GM21576 (cell line): ENCODE data around the gene C1orf116.
A peak's percentile ranks its signal among the peaks of the same experiment; 100 is the strongest.
"Not testable (repeated sequence)": the region's sequence is repeated elsewhere in the genome, so short reads cannot be mapped to it uniquely, and the experiment has no call there.

Experiments
- ATAC-seq: cut with Tn5 transposase; IDR thresholded peaks from one replicate; pipeline ENCODE4 v1.9.1; 2021; ENCODE audit warnings: mild to moderate bottlenecking, moderate library complexity; ENCODE audit not compliant: unreplicated experiment

C1orf116 gene

DNA sequence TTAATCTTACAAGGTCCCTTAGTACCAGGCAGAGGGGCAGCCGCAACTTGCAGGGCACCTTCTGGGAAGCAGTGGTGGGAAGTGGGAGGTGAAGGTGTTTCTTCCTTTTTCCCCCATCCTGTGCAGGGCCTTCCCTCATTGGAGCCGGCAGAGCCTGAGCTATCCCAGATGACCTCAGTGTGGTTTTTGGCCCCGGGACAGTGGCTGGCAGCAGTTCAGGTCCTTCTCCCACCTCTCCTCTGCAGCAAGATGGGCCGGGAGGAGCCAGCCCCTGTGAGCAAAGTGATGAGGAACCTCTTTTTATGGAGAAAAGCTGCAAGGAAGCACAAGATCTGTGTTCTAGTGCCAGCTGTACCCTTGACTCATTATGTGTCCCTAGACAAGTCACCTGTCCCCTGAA is 27.3 kb upstream of the C1orf116 start:
- no peak for ATAC-seq

DNA sequence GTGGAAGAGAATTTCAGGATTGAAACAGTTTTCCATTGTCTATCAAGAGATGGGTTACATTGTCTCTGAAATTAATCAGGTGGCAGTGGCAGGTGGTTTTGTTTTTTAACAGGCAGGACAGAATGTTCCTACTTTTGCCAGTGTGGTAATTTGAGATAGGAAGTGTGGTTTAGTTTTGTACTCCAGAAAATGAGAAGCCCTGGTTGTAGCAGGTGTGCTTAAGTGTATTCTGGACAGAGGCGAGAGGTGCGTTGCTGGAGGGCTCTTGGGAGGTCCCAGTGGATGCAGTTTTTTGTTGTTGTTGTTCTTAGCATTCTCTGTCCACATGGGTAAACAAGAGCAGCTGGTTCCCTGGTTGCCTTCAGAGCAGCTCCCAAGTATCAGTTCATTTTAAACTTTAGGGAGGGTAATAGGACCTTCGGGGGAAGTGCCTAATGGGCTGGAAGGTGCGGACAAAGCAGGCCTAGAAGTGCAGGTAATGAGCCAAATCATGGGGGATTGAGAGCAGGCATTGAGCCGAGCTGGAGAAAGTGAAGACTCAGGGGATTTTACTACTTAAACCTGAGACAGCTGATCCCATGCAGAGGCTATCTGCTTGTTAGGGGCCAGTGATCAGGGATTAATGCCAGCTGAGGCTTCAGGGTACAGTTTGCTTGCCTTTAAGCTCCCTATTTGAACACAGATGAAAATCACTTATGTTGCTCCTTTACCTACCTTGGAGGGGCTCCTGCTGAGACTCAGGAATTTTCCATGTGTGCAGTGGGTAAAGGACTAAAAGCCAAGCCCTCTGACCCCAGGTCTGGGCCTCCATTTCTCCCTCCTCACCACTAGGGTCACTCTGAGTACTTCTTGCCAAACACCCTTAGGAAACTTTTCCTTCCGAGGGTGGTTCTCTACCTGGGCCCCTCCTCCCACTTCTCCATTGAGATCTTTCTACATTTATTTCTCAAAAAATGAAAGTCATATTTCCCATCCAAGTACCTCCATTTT is 26.6 kb upstream of the C1orf116 start:
- ATAC-seq: no peak

DNA sequence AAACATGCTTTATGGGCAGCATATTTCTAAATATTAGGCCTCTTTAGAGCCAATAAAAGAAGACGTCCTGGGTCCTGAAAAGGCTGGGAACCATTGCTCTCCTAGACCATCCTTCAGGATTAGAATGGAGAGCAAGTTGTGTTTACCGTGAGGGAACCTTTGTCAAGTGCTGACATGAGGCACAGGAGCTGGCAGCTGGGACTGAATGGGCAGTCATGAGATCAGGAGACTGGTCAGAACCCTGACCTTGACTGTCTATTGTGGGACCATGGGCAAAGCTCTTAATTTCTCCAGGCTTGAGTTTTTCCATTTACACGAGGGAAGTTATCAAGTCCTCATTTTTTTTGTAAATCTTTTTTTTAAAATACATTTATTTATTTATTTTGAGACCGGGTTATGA is 25.7 kb upstream of the C1orf116 start:
- no peak for ATAC-seq

DNA sequence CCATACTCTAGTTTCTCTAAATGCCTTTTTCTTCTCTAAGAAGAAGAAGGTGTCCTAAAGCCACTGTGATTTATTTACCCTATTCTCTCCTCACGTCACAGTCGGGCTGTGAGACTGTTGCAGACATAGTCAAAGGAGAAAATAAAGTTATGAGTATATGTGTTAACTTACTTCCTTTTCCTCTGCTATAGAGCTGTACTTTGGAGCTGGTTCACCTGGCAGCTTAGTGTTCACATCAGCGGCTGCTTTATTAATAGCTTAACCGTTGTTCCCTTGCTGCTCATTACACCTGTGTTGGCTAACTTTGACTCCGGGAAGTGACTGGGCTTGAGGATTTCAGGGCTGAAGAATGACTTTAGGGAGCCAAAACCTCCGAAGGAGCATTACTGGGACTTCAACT is 24.1 kb upstream of the C1orf116 start:
- ATAC-seq: no peak

DNA sequence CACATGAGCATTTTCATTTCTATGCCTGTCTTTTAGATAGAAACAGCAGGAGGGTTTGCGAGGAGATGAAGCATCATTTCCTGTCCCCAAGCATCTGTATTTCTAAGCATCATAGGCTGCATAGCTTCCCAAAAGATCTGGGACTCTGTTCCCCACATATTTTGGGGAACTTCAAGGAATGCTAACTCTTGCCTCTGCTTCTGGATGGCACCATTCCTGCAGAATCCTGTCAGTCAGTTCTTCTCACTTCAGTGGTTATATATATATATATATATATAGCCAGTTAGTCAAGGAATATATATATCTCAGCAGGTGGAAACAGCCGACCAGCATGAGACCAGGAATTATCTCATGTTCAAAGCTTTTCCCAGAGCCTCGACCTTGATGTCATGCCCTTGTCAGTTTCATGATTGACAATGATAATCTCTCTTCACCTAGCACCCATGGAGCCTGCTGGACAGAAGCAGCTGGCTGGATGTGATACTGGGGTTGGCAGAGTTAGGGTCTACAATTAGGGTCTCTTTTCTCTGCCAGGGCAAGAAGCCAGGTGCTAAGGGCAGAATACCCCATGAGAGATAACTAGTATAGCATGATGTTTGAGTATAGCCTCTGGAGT is 22.9 kb upstream of the C1orf116 start:
- no peak for ATAC-seq

DNA sequence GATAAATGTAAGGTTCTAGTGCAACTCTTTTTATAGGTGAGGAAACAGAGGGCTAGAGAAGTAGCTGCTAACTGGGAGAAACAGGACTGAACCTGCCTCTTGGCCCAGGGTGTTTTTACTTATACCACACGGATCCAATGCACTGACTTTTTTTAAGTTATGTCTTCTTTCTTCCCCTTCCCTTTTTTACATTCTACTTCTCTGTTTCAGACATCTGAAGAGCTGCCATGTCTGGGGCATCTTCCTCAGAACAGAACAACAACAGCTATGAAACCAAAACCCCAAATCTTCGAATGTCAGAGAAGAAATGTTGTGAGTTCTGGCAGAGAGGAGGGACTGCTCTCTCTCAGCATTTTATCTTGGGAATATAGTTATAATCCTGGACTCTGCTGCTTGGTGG is 21.9 kb upstream of the C1orf116 start:
- ATAC-seq: no peak

DNA sequence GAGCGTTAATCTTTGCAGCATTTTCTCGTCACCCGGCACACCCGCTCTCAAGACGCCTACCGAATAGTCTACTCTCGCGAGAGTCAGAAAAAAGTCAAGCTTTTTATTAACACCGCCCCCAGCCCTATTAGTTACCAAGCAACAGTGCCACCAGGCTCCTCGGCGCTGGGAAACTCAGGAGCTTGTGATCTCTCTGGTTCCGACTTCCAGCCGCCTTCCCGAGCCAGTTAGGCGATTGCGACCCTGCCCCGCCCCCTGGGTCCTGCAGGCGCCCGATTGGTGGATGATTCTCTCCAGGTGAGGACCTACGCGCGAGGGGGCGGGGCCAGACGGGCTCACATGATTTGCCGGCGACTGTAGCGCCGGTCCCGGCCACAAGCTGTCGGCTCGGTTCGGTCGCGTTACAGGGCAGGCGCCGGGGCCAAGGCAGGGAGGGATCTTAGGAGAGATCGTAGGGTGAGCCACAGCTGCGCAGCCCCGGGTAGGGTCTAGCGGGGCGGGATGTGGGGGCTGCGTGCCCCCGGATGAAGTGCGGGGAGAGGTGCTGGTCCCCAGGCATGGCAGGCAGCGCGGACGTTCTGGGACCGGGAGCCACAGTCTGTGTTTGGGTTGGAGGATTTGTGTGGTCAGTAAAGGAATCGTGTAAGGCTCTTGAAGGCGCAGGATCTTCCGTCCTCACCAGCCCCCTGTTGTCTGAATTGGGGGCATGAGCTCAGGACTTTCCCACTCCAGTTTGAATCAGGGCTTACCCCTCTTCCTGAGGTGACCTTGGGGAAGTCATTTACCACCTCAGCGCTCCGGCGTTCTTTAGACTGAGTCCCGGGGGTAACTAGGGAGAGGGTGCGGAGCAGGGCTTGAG is 20.6 kb upstream of the C1orf116 start, which contains the start of gene PFKFB2:
Gene PFKFB2 (plus strand): TSS at position 365 of the 859 bp plus-strand sequence. CDS start 1,443 bp downstream, outside the sequence.
- ATAC-seq: peak; percentile 72

DNA sequence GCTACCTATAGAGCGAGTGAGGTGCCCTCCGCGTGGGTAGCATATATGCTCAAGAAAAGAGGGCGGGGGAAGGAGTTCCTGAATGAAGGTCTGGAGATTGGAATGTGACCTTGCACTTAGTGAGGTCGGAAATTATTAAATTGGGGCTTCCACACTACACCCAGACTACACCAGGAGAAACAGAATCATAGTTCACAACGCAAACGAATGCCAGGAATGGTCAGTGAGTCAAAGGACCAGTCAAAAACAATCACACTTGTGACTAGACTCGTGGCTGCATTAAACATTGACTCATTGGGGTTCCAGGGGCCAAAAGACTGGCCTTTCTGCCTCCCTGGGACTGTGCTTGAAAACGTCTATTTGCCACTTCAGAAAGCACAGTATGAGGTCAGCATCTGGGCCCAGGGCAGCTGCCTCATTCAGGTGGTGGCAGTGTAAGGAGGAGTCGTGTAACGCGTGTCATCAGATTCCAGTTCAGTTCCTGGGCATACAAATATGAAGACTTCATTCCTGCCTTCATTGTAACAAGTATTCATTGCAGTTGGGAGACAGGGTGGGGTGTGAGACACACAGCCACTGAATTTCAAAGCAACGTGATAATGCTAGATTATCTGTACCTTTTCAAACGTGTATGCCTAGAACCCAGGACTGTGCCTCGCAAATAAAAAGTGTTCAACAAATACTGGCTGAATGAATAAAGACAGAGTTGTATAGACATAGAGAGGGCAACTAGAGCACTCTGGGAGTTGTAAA is 18.8 kb upstream of the C1orf116 start, which contains the start of gene YOD1:
Gene YOD1 (minus strand): TSS at position 18 of the 753 bp plus-strand sequence. CDS start 178 bp downstream, outside the sequence.
- no peak for ATAC-seq

DNA sequence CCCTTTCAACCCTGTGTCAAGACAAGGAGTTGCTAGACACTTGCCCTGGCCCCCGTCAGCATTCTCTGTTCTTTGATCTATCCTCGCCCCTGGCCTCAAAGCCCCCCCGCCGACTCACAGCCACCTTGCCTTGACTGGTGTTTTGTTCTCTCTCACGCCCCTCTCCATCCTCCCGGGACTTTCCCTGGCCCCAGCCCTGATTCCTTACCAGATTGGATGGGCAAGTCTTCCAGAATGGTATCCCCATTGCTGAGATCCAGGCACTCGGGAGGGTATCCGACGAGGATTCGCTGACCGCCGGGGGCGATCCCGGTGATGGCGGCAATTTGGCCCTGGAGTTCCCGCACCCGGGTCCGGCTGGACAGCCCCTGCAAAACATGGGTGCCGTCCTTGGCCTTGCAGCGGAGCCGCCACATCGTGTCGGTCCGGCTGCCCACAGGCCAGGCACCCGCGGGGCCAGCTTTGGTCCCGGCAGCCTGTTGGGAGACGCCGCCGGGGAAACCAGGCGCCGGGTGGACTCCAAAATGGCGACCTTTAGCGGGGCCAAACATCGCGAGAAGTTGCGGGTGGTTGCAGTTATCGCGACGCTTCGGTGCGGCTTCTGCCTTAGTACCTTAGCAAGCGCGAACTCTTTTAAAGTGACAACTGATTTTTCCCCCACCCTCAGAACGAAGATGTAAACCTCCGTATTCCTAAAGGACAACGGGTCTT is 18.1 kb upstream of the C1orf116 start:
- ATAC-seq: peak; percentile 51

DNA sequence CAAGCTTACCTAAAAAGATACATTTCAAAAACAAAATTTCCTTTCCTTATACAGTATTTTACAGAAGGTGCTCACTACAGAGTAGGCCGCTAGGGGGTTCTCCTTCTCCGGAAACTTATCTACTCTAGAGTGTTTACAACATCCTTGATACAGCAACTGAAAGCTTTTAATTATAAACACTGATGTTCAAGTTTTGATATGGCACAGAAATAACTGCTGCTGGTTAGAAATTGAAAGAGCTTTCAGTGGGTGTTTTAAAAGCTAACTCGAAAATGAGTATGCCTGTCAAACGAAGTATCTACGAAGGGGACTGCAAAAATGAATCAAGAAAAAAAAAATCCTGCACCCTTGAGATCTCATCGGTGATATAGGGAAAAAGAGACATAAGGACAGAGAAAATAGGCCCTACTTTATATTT is 17.4 kb upstream of the C1orf116 start:
- peak; percentile 42 for ATAC-seq

DNA sequence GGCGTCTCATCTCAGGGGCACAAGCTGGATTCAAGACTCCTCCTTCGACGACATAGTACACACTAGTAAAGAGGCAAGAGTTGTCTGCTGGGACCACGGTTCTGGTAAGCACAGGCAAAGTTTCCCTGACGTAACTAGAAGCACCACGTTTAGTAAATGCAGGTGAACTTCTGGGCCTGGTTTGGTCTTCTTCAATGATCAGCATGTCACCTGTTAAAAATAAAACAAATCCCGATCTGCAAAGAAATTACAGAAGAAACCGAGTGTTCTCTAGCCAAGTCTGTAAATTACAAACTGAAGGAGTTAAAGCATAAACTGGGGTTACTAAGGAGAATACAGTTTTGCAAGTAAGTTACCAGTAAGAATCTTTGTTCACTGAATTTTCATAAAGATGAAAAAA is 17.0 kb upstream of the C1orf116 start:
- no peak for ATAC-seq

DNA sequence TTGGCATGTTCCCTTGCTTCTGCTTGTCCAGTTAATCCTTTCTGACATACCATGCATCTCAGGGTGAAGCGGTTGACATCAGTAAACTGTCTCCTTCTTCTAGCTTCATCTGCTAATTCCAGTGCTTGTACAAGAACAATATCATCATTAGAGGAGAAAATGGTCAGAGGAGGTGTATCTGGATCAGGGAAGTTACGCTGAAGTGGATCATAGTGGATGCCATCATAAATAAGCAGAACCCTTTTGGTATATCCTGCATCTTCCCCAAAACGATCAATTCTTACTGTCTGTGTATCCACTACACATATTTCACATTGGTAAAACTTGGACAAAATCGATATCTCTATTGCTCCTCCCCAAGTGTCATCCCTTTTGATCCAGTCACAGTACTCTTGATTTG is 16.5 kb upstream of the C1orf116 start:
- ATAC-seq: no peak

DNA sequence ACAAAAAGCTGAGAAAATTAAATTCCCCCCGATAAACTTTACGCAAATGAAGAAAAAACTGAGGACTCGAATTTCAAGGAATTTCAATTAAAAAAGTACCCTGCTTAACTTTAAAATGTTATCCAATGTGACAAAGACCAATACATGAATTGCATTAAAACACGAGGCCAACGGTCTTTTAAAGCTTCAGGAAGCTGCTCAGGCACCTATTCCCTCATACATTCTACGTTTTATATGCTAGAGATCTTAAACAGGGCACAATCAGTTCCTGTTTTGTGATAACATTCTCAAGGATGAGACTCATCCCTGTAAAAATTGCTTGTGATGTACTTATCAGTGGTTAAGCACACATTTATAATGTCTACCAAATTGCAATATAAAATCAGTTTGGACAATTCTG is 15.5 kb upstream of the C1orf116 start:
- no peak for ATAC-seq

DNA sequence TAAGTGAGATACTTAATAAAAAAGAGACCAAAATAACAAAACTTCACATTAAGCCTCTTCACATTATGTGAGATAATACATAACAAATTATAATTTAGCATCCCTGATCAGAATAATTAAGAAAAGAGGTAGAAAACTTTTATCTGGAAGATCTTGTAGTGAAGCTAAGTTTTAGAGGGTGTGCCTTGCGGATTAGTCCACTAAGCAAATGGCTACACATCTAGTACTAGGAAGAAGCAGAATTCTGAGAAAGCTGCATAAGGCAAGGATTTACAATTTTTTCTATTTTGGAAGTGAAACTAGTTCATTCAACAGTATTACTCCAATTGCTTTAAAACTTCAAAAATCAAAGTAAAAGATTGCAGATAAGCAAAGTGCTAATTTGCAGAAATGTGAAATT is 14.9 kb upstream of the C1orf116 start:
- ATAC-seq: no peak

DNA sequence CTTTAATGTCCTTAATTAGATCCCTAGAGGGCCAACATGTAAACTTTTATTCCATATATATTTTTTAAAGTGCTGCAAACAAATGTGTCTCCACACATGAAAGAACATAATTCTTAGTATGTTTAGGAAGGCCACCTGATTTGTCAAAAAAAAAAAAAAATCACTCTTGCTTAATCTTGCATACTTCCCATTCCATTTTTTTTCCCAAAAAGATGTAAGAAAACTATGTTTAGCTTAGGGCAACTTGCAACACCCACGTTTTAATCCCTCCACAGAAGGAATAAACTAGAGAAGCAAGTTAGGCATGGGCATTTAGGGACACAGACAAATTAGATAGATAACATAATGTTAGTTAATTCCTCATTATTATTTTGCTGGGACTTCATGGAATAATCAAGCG is 12.9 kb upstream of the C1orf116 start:
- ATAC-seq: no peak

DNA sequence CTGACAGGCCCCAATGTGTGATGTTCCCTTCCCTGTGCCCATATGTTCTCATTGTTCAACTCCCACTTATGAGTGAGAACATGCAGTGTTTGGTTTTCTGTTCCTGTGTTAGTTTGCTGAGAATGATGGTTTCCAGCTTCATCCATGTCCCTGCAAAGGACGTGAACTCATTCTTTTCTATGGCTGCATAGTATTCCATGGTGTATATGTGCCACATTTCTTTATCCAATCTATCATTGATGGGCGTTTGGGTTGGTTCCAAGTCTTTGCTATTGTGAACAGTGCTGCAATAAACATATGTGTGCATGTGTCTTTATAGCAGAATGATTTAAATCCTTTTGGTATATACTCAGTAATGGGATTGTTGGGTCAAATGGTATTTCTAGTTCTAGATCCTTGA is 8.8 kb upstream of the C1orf116 start:
- not testable (repeated sequence) for ATAC-seq

DNA sequence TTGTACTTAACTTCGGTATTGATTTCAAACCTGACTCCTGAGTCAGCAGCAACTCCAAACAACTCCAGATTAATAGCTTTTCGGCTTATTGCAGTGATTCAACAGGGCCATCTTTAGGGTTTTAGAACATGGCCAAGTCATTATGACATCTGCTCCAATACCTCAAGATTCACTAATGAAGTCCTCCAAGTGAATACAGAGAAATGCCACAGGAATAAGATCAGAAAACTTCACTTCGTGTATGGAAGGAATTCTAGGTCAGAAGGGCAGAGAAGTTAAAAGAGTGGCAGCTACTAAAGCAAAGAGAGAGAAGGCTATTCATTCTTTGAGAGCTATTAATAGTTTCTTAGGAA is 7.6 kb upstream of the C1orf116 start:
- ATAC-seq: no peak

DNA sequence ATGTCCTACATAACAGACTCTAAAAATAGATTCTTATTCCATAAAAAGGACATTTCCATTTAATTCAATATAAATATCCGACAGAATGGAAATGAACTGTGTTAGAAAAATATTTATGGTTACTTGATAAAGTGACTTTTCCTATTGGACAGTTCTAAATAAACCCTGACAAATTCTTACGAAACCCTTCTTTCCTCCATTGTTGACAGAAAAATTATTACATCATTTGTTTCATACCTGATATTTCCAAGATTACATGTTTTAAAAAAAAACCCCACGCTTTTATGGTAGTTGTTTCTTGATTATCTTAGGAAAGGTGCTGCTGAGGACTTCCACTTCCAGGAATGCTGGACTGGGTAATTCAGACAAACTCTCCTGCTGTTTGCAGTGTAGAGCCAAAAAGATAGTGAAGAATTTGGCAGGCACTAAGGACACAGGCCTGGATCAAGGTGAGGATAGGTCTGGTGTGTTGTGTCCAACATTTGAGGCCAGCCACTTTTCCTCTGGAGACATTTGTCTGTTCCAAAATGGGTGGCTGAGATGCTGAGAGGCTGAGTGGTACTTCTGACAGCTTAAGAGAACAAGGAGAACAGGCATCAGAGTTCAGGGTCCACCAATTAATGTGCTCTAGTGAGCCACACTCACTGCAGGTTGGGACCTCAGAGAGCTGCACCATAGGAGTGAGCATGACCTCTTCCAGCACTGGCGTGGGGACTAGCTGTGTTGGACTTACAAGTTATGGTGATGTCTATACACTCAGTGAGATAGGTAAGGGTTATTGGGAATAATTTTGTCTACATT is 7.0 kb upstream of the C1orf116 start:
- no peak for ATAC-seq

DNA sequence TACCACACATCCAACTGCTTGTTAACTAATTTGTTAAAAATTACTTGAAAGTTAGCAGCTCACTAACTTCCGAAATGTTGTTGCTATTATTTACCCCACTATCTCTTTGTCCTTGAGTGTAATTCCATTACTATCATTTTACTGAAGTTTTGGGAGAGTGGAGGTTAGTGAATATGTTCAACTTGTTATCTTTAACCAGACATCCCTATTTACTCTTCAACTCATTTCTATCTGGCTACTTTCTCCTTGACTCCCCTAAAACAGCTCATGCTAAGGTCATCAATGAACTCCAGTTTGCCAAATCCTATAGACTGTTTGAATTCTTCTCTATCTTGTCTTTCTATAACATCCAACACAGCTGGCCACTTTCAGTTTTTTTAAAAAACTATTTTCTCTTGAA is 4.3 kb upstream of the C1orf116 start:
- ATAC-seq: no peak
